Measurements from ENCODE around the gene SGCA.
A peak's percentile ranks its signal among the peaks of the same experiment; 100 is the strongest.

GRCh38 chr17:50185631-50186471 is 20.0 kb downstream of the SGCA start:
- no peak for TF ChIP-seq CTCF (IDR thresholded peaks at IDR 0.05)
- TF ChIP-seq POLR2A (IDR thresholded peaks at IDR 0.05) = no peak
- peak in 1 of 4 donors; percentile 27 for TF ChIP-seq POLR2AphosphoS5 (IDR thresholded peaks at IDR 0.05)
